ENCODE results near the gene CERS5.

Gene CERS5

GRCh38 chr12:50201987-50202521 lies 34.9 kb upstream of the CERS5 start:
- Histone ChIP-seq H3K9me2 (replicated peaks; ENCODE audit: insufficient read depth, low read length) (no peaks in the 10 kb centered on the region), H3K27ac (ENCODE audit: low read depth, low read length) (no peak overlapping the region), H4K20me1 (ENCODE audit: low read depth, low read length) (no peaks in the 10 kb centered on the region), H3K4me3 (ENCODE audit: insufficient read depth, low read length, poor library complexity, severe bottlenecking) (no peak overlapping the region), H3K9me3 (ENCODE audit: insufficient read depth, low read length) (no peaks in the 10 kb centered on the region), H3F3A (ENCODE audit: insufficient read depth) (no peaks in the 10 kb centered on the region; the same call in 1 of the 2 replicates), H3K27me3 (ENCODE audit: low read length) (no peaks in the 10 kb centered on the region), H3K4me2 (ENCODE audit: low read depth, low read length, poor library complexity, severe bottlenecking) (no peak overlapping the region), H3K79me2 (ENCODE audit: insufficient read depth, low read length) (no peaks in the 10 kb centered on the region), H2AFZ (ENCODE audit: low read depth, low read length, severe bottlenecking) (no peak overlapping the region), H3K36me3 (ENCODE audit: low read length) (peaks cover 13% of the 10 kb centered on the region; the same call in 1 of the 2 replicates), H3K9ac (ENCODE audit: low read length) (no peak overlapping the region)
- TF ChIP-seq CTCF (IDR thresholded peaks at IDR 0.05; ENCODE audit: insufficient read depth, low read length, poor library complexity, severe bottlenecking) (no peak), EZH2phosphoT487 (conservative IDR thresholded peaks at IDR 0.05; ENCODE audit: low read length) (no peak)

GRCh38 chr12:50200552-50201273 lies 33.5 kb upstream of the CERS5 start:
- Histone ChIP-seq H3K9ac (ENCODE audit: low read length) (no peak overlapping the region), H3K4me3 (ENCODE audit: insufficient read depth, low read length, poor library complexity, severe bottlenecking) (no peak overlapping the region), H3K79me2 (ENCODE audit: insufficient read depth, low read length) (no peaks in the 10 kb centered on the region), H3K9me2 (replicated peaks; ENCODE audit: insufficient read depth, low read length) (no peaks in the 10 kb centered on the region), H4K20me1 (ENCODE audit: low read depth, low read length) (no peaks in the 10 kb centered on the region), H2AFZ (ENCODE audit: low read depth, low read length, severe bottlenecking) (no peak overlapping the region), H3K9me3 (ENCODE audit: insufficient read depth, low read length) (no peaks in the 10 kb centered on the region), H3K4me2 (ENCODE audit: low read depth, low read length, poor library complexity, severe bottlenecking) (no peak overlapping the region), H3K27ac (ENCODE audit: low read depth, low read length) (no peak overlapping the region), H3K36me3 (ENCODE audit: low read length) (peaks cover 13% of the 10 kb centered on the region; the same call in 1 of the 2 replicates), H3F3A (ENCODE audit: insufficient read depth) (no peaks in the 10 kb centered on the region; the same call in 1 of the 2 replicates), H3K27me3 (ENCODE audit: low read length) (no peaks in the 10 kb centered on the region)
- TF ChIP-seq EZH2phosphoT487 (conservative IDR thresholded peaks at IDR 0.05; ENCODE audit: low read length) (no peak), CTCF (IDR thresholded peaks at IDR 0.05; ENCODE audit: insufficient read depth, low read length, poor library complexity, severe bottlenecking) (no peak)

GRCh38 chr12:50198829-50199228 lies 31.7 kb upstream of the CERS5 start:
- Histone ChIP-seq H3K27ac (ENCODE audit: low read depth, low read length) (no peak overlapping the region), H3K4me2 (ENCODE audit: low read depth, low read length, poor library complexity, severe bottlenecking) (no peak overlapping the region), H3K9me3 (ENCODE audit: insufficient read depth, low read length) (no peaks in the 10 kb centered on the region), H3K4me3 (ENCODE audit: insufficient read depth, low read length, poor library complexity, severe bottlenecking) (no peak overlapping the region), H3K9me2 (replicated peaks; ENCODE audit: insufficient read depth, low read length) (no peaks in the 10 kb centered on the region), H4K20me1 (ENCODE audit: low read depth, low read length) (no peaks in the 10 kb centered on the region), H3F3A (ENCODE audit: insufficient read depth) (no peaks in the 10 kb centered on the region; the same call in 1 of the 2 replicates), H3K27me3 (ENCODE audit: low read length) (no peaks in the 10 kb centered on the region), H3K9ac (ENCODE audit: low read length) (no peak overlapping the region), H2AFZ (ENCODE audit: low read depth, low read length, severe bottlenecking) (no peak overlapping the region), H3K36me3 (ENCODE audit: low read length) (peaks cover 8% of the 10 kb centered on the region; the same call in 1 of the 2 replicates), H3K79me2 (ENCODE audit: insufficient read depth, low read length) (no peaks in the 10 kb centered on the region)
- TF ChIP-seq CTCF (IDR thresholded peaks at IDR 0.05; ENCODE audit: insufficient read depth, low read length, poor library complexity, severe bottlenecking) (no peak), EZH2phosphoT487 (conservative IDR thresholded peaks at IDR 0.05; ENCODE audit: low read length) (no peak)

Measured in SU-DHL-6 (cell line).